Suprapubic skin (tissue), 4 donors: ENCODE results near the gene PDZK1. TPM values are rescaled to one million over a fixed set of nuclear protein-coding genes. Genes with fewer than 3 reads are reported as not detected.
A peak's percentile ranks its signal among the peaks of the same experiment; 100 is the strongest.

Source experiments
- DNase-seq, 2 donors: peaks; one replicate each; pipeline ENCODE4 v3.0.0-alpha.2; 2019; ENCODE audit warnings: low spot score in 2 of 2
- H3K27ac ChIP-seq: fragments of 200-600 bp; sonication (generic); one replicate; pipeline ENCODE4 v1.5.1; 2019
- H3K27me3 ChIP-seq: fragments of 200-600 bp; sonication (generic); one replicate; pipeline ENCODE4 v1.5.1; 2019
- H3K36me3 ChIP-seq: fragments of 200-600 bp; sonication (generic); one replicate; pipeline ENCODE4 v1.5.1; 2019
- H3K4me1 ChIP-seq: fragments of 200-600 bp; sonication (generic); one replicate; pipeline ENCODE4 v1.5.1; 2019
- H3K4me3 ChIP-seq: fragments of 200-600 bp; sonication (generic); one replicate; pipeline ENCODE4 v1.5.1; 2019; ENCODE audit warnings: mild to moderate bottlenecking
- H3K9me3 ChIP-seq: fragments of 200-600 bp; sonication (generic); one replicate; pipeline ENCODE4 v1.5.1; 2019
- EP300 ChIP-seq: sonication (generic); formaldehyde crosslinking; IDR thresholded peaks from one replicate; pipeline ENCODE4 v1.6.1; 2017; ENCODE audit warnings: antibody characterized with exemption
- POLR2A ChIP-seq, 2 donors: fragments of 450-650 bp; IDR thresholded peaks; one replicate each; pipeline ENCODE4 v1.6.1; 2017; ENCODE audit warnings: antibody characterized with exemption in 2 of 2, mild to moderate bottlenecking in 2 of 2, moderate library complexity in 2 of 2
- POLR2AphosphoS5 ChIP-seq, 3 donors: sonication (generic); formaldehyde crosslinking; IDR thresholded peaks; one replicate each; pipeline ENCODE4 v1.6.1; 2017; ENCODE audit warnings: antibody characterized with exemption in 3 of 3
- WGBS: methylation state at CpG from one replicate; pipeline ENCODE4 v1.1.5; 2018; 5-methylcytosine and 5-hydroxymethylcytosine counted together
- total RNA-seq, 4 donors: library from RNA; depleted of rRNA; stranded (reverse); fragments of >200 nt; gene quantifications; one replicate each; pipeline ENCODE4 v1.1.0, GENCODE V29; 2016
- TF ChIP-seq, protein P1 (sequence below), 2 donors: fragments of 200-600 bp in 1 of 2; fragments of 450-650 bp in 1 of 2; sonication (generic) in 1 of 2; IDR thresholded peaks; one replicate each; pipeline ENCODE4 v1.5.1; 2016 to 2019; ENCODE audit warnings: antibody characterized with exemption in 2 of 2, mild to moderate bottlenecking in 1 of 2, moderate library complexity in 1 of 2

PDZK1 gene
- 1 to 10 TPM; 1.4 to 7.8 (median 3.5) TPM for total RNA-seq

DNA sequence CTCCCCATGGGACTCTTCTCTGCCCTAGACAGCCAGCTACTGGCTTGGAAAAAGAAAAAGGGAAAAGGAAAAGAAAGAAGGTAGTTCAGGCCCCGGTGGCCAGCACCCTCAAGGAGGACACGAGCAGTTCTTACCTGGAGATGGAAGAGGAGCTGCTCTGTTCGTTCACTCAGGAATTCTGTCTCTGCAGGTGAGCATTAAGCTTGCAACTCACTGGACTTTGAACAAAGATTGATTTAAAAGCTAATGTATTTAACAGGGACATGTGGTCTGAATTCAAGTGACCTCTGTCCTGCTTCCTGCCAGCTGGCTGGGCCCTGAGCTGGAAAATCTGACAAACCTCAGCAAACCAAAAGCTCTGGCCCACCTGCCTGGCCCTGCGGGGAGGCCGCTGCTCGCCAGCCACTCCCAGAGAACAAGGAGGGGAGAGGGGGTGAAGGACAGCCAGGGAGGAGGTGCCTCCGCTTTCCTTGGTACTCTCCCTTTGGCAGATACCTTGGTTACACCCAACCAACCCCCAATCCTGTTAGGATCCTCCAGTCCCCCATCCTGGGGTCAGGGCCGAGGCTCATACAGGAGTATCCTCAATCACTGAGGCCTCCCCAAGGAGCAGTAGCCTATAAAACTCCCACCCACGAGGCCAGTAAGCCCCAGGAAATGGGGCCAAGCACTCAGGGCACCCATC, at the start of gene PDZK1:
TSS of gene PDZK1 (minus strand) at position 186 of the 685 bp plus-strand sequence. CDS start 19,347 bp downstream, outside the sequence.
- Histone ChIP-seq H3K36me3 (no peaks in the 10 kb centered on the region), H3K9me3 (no peaks in the 10 kb centered on the region), H3K4me1 (no peaks in the 10 kb centered on the region), H3K27me3 (no peaks in the 10 kb centered on the region), H3K27ac (no peak within 1 kb of the TSS), H3K4me3 (no peak within 1 kb of the TSS)
- 75% methylated on average over 9 of the region's 9 CpGs for WGBS
- TF ChIP-seq, protein P1, sequence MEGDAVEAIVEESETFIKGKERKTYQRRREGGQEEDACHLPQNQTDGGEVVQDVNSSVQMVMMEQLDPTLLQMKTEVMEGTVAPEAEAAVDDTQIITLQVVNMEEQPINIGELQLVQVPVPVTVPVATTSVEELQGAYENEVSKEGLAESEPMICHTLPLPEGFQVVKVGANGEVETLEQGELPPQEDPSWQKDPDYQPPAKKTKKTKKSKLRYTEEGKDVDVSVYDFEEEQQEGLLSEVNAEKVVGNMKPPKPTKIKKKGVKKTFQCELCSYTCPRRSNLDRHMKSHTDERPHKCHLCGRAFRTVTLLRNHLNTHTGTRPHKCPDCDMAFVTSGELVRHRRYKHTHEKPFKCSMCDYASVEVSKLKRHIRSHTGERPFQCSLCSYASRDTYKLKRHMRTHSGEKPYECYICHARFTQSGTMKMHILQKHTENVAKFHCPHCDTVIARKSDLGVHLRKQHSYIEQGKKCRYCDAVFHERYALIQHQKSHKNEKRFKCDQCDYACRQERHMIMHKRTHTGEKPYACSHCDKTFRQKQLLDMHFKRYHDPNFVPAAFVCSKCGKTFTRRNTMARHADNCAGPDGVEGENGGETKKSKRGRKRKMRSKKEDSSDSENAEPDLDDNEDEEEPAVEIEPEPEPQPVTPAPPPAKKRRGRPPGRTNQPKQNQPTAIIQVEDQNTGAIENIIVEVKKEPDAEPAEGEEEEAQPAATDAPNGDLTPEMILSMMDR (IDR thresholded peaks at IDR 0.05) = no peak
- TF ChIP-seq EP300 = no peak
- no peak for TF ChIP-seq POLR2AphosphoS5 (IDR thresholded peaks at IDR 0.05)
- TF ChIP-seq POLR2A (IDR thresholded peaks at IDR 0.05) = no peak
- DNase-seq = no peak

DNA sequence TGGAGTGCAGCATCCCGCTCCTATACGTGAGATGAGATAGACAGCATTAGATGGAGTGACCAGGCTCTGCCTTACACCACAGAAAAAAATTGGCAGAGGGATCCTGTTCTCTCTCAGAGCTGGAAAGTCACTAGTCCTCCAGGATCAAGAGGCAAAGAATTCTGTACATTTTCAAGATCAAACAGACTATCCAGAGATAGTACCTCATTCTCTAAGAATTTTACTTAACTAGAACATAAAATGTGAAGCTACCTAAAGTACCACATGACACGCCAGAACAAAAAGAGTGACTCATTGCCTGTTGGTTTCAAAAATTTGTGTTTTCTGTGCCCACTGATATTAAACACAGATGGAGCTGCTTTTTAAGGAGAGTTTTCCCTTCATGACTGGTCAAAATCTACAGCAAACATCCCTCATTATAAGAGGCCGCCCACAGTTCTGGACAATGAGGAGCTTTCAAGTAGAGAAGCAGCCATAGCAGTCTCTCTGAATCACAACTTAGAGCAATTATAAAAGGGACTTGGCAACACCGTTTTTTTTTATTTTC, 44.4 kb upstream of the PDZK1 start:
- Histone ChIP-seq H3K4me3 (no peak overlapping the region), H3K27me3 (no peaks in the 10 kb centered on the region), H3K36me3 (peaks cover 55% of the 10 kb centered on the region), H3K4me1 (peaks cover 4% of the 10 kb centered on the region), H3K9me3 (no peaks in the 10 kb centered on the region), H3K27ac (peak overlapping the region; percentile 57)
- TF ChIP-seq, protein P1 (IDR thresholded peaks at IDR 0.05) = no peak
- no peak for TF ChIP-seq POLR2A (IDR thresholded peaks at IDR 0.05)
- no peak for TF ChIP-seq EP300
- DNase-seq = no peak
- WGBS = 68% methylated on average over 5 of the region's 5 CpGs

DNA sequence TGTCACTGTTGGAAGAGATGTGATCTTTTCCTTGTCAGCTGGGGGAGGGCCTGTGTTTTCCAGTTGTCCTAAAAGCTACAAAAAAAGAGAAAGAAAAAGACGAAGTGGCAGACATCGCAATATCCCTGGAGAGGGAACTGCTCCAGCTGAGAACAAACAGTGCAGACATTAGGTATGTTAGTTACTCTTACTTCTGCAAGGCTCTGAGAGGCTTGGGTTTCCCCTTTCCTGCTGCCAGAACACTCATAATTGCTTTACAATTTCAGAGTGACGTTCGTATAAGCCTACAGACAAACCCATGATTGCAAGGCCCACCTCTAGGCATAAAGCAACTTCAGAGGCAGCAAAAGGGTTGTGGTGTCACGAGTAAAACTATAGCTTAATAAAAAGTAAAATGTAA, 43.3 kb upstream of the PDZK1 start:
- H3K4me3 ChIP-seq = no peak overlapping the region
- TF ChIP-seq POLR2A (IDR thresholded peaks at IDR 0.05) (no peak), POLR2AphosphoS5 (IDR thresholded peaks at IDR 0.05) (no peak), EP300 (no peak)
- TF ChIP-seq, protein P1 (IDR thresholded peaks at IDR 0.05) = no peak
- H3K36me3 ChIP-seq = peaks cover 61% of the 10 kb centered on the region
- no peak overlapping the region for H3K27ac ChIP-seq
- H3K27me3 ChIP-seq = no peaks in the 10 kb centered on the region
- 75% methylated on average over 5 of the region's 5 CpGs for WGBS
- no peak for DNase-seq
- peaks cover 4% of the 10 kb centered on the region for H3K4me1 ChIP-seq
- H3K9me3 ChIP-seq = no peaks in the 10 kb centered on the region

DNA sequence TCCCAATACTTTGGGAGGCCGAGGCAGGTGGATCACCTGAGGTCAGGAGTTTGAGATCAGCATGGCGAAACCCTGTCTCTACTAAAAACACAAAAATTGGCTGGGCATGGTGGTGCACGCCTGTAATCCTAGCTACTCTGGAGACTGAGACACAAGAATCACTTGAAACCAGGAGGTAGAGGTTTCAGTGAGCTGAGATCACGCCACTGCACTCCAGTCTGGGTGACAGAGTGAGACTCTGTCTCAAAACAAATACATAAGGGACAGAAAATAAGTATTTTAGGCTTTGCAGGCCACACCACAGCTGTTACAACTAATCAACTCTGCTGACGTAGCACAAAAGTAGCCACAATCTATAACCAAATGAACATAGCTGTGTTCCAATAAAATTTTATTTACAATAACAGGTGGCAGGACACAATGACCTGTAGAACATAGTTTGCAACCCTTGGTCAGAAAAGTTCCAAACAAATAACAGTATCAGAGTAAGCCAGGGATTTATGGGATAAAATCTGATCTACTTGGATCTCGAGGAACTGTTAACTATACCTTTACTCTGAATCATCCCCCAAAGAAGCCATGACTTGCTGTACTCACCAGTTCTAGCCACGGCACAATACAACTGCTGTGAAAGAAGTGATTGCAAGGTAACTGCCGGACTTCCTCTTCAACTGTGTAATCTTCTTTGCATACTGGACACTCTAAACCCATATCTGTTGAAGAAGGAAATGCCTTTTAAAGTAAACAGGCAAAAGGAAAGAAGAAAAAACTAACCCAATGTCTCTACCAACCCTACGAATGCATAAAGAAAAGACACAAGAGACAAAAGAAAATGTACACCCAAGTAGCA, 40.5 kb upstream of the PDZK1 start:
- H3K4me3 ChIP-seq = no peak overlapping the region
- peaks cover 83% of the 10 kb centered on the region for H3K36me3 ChIP-seq
- no peaks in the 10 kb centered on the region for H3K9me3 ChIP-seq
- H3K27me3 ChIP-seq = no peaks in the 10 kb centered on the region
- no peak overlapping the region for H3K27ac ChIP-seq
- DNase-seq = no peak
- peaks cover 4% of the 10 kb centered on the region for H3K4me1 ChIP-seq
- TF ChIP-seq POLR2AphosphoS5 (IDR thresholded peaks at IDR 0.05) (no peak), POLR2A (IDR thresholded peaks at IDR 0.05) (no peak), EP300 (no peak)
- TF ChIP-seq, protein P1 (IDR thresholded peaks at IDR 0.05) = no peak
- WGBS = 92% methylated on average over 9 of the region's 9 CpGs

DNA sequence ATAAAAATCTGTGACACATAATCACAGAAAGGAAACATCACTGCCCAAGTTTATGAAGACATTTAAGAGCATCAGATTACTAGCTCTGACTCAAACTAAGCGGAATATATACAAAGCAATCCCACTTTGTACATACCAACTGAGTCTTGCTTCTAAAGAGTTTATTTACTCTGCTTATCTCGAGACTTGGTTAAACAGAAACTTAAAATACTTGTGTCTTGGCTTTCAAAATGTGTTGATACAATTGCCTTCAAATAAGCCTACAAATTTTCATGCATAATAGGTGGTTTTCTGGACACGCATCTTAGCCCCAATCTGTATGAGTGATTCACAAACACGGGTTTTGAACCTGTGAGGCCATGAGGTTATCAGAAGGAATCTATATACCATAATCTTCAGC, 33.1 kb upstream of the PDZK1 start:
- no peaks in the 10 kb centered on the region for H3K9me3 ChIP-seq
- no peaks in the 10 kb centered on the region for H3K27me3 ChIP-seq
- TF ChIP-seq, protein P1 (IDR thresholded peaks at IDR 0.05) = no peak
- no peak for TF ChIP-seq EP300
- no peak for TF ChIP-seq POLR2A (IDR thresholded peaks at IDR 0.05)
- no peak for TF ChIP-seq POLR2AphosphoS5 (IDR thresholded peaks at IDR 0.05)
- H3K36me3 ChIP-seq = peaks cover 43% of the 10 kb centered on the region
- DNase-seq = no peak
- no peak overlapping the region for H3K4me3 ChIP-seq
- H3K4me1 ChIP-seq = no peaks in the 10 kb centered on the region
- 92% methylated on average over 4 of the region's 4 CpGs for WGBS
- no peak overlapping the region for H3K27ac ChIP-seq
